HFF-Myc (cell line): ENCODE data around the gene ANO7.

Experiments used
- DNase-seq: peaks from one replicate; pipeline ENCODE4 v3.0.0-alpha.2; 2011; ENCODE audit warnings: low read depth; ENCODE audit errors: extremely low read depth
- H3K4me3 ChIP-seq: replicated peaks from 2 replicates; pipeline ENCODE4 v1.5.1; 2011; ENCODE audit warnings: low read depth, mild to moderate bottlenecking, control low read depth, low read length
- CTCF ChIP-seq: IDR thresholded peaks from 2 replicates; pipeline ENCODE4 v1.5.1; 2012; ENCODE audit warnings: mild to moderate bottlenecking, low read depth, low read length, control low read depth; ENCODE audit errors: missing control alignments

ANO7 gene

GRCh38 chr2:241188361-241189092 lies at the start of gene ANO7:
Gene ANO7 (plus strand): TSS chr2:241188677. CDS start chr2:241190064, 1,387 bp downstream.
- no peak for DNase-seq

GRCh38 chr2:241139531-241140444 lies 48.7 kb upstream of the ANO7 start:
- TF ChIP-seq CTCF = no peak
- DNase-seq = no peak
- no peak overlapping the region for H3K4me3 ChIP-seq

More at GRCh38 chr2:241188361-241189092, at the start of gene ANO7:
- H3K4me3 ChIP-seq = no peak within 1 kb of the TSS
- TF ChIP-seq CTCF = no peak

- no peak for TF ChIP-seq CTCF
- no peak for DNase-seq
- H3K4me3 ChIP-seq = no peak overlapping the region
Observed at GRCh38 chr2:241140445-241140840, 48.0 kb upstream of the ANO7 start.

- no peak overlapping the region for H3K4me3 ChIP-seq
- DNase-seq = no peak
- no peak for TF ChIP-seq CTCF
Observed at GRCh38 chr2:241141214-241141770, 47.2 kb upstream of the ANO7 start.

GRCh38 chr2:241142063-241142462 lies 46.4 kb upstream of the ANO7 start:
- DNase-seq = no peak
- no peak overlapping the region for H3K4me3 ChIP-seq
- TF ChIP-seq CTCF = no peak

GRCh38 chr2:241142593-241142992 lies 45.9 kb upstream of the ANO7 start:
- DNase-seq = no peak
- no peak overlapping the region for H3K4me3 ChIP-seq
- no peak for TF ChIP-seq CTCF
